HepG2 (cell line): ENCODE data around the gene TOP2A. TPM values are rescaled to one million over a fixed set of nuclear protein-coding genes. Genes with fewer than 3 reads are reported as not detected.
A peak's percentile ranks its signal among the peaks of the same experiment; 100 is the strongest.

Experiments used
- BRD4 ChIP-seq: sonication (generic); formaldehyde crosslinking; IDR thresholded peaks from 2 replicates; pipeline ENCODE4 v1.4.0; 2020; ENCODE audit warnings: missing genetic modification reagents
- E2F2 ChIP-seq: sonication (generic); formaldehyde crosslinking; IDR thresholded peaks from 2 replicates; pipeline ENCODE4 v1.4.0; 2020; ENCODE audit warnings: missing genetic modification reagents, borderline replicate concordance
- EP300 ChIP-seq, 3 experiments: sonication (generic) in 1 of 3; formaldehyde crosslinking in 1 of 3; IDR thresholded peaks; 2 replicates each; pipeline versions ENCODE4 v1.5.1 to v1.6.1; 2011 to 2020; ENCODE audit warnings: low read depth in 2 of 3, low read length in 2 of 3, borderline replicate concordance in 1 of 3, improper control_type of control experiment in 1 of 3, mild to moderate bottlenecking in 1 of 3, missing genetic modification reagents in 1 of 3, moderate library complexity in 1 of 3
- HMGXB4 ChIP-seq, 2 experiments: sonication (generic) in 1 of 2; formaldehyde crosslinking in 1 of 2; IDR thresholded peaks; 2 replicates each; pipeline versions ENCODE4 v1.4.0 to v1.6.1; 2018 to 2020; ENCODE audit warnings: missing genetic modification reagents in 2 of 2, borderline replicate concordance in 1 of 2, low read depth in 1 of 2, mild to moderate bottlenecking in 1 of 2, missing biosample characterization in 1 of 2
- HNRNPL ChIP-seq: fragments of 200-400 bp; formaldehyde crosslinking; IDR thresholded peaks from 2 replicates; pipeline ENCODE4 v1.6.1; 2017; ENCODE audit warnings: mild to moderate bottlenecking, low read depth, low read length
- JUND ChIP-seq: sonication (generic); formaldehyde crosslinking; IDR thresholded peaks from 2 replicates; pipeline ENCODE4 v1.8.0; 2022; ENCODE audit warnings: mild to moderate bottlenecking, missing genetic modification reagents
- KDM4B ChIP-seq: sonication (generic); formaldehyde crosslinking; IDR thresholded peaks from 2 replicates; pipeline ENCODE4 v1.4.0; 2020; ENCODE audit warnings: missing genetic modification reagents
- RELA ChIP-seq: sonication (generic); formaldehyde crosslinking; IDR thresholded peaks from 2 replicates; pipeline ENCODE4 v1.4.0; 2020; ENCODE audit warnings: missing genetic modification reagents
- RFXANK ChIP-seq: IDR thresholded peaks from 2 replicates; pipeline ENCODE4 v1.6.1; 2016
- SATB2 ChIP-seq: sonication (generic); formaldehyde crosslinking; IDR thresholded peaks from 2 replicates; pipeline ENCODE4 v1.5.0; 2020; ENCODE audit warnings: missing genetic modification reagents
- SNAPC2 ChIP-seq: sonication (generic); formaldehyde crosslinking; IDR thresholded peaks from 2 replicates; pipeline ENCODE4 v1.8.1; 2022; ENCODE audit warnings: mild to moderate bottlenecking, missing genetic modification reagents
- ZBTB43 ChIP-seq: sonication (generic); formaldehyde crosslinking; conservative IDR thresholded peaks from 2 replicates; pipeline ENCODE4 v1.4.0; 2020; ENCODE audit warnings: missing genetic modification reagents
- ZFP82 ChIP-seq: sonication (generic); formaldehyde crosslinking; IDR thresholded peaks from 2 replicates; pipeline ENCODE4 v1.5.1; 2020; ENCODE audit warnings: mild to moderate bottlenecking, missing genetic modification reagents, borderline replicate concordance
- ZMAT3 ChIP-seq: sonication (generic); formaldehyde crosslinking; conservative IDR thresholded peaks from 2 replicates; pipeline ENCODE4 v1.7.0; 2021; ENCODE audit warnings: missing genetic modification reagents
- ZNF468 ChIP-seq: sonication (generic); formaldehyde crosslinking; IDR thresholded peaks from 2 replicates; pipeline ENCODE4 v1.8.0; 2022; ENCODE audit warnings: mild to moderate bottlenecking, moderate library complexity, missing genetic modification reagents
- ZNF629 ChIP-seq: sonication (generic); formaldehyde crosslinking; conservative IDR thresholded peaks from 2 replicates; pipeline ENCODE4 v1.5.0; 2020; ENCODE audit warnings: missing genetic modification reagents
- ZSCAN12 ChIP-seq: sonication (generic); formaldehyde crosslinking; IDR thresholded peaks from 2 replicates; pipeline ENCODE4 v1.9.0; 2021; ENCODE audit warnings: mild to moderate bottlenecking, missing genetic modification reagents
- polyA plus RNA-seq, 8 experiments: library from polyadenylated mRNA; depleted of rRNA in 3 of 8; stranded (reverse) in 7 of 8; unstranded in 1 of 8; fragments of >200 nt; fragmentation: Illumina TruSeq in 4 of 8; extraction: Trizol in 4 of 8; gene quantifications; 2 replicates each; pipeline versions ENCODE4 v1.2.1 to v1.2.3, GENCODE V29; 2011 to 2016; ENCODE audit warnings: low read depth in 4 of 8, missing spikeins in 1 of 8, mixed read lengths in 1 of 8; ENCODE audit not compliant: insufficient read depth in 1 of 8
- total RNA-seq, 5 experiments: library from RNA; depleted of rRNA; stranded (reverse); fragments of >200 nt; fragmentation: Illumina TruSeq; extraction: Trizol; gene quantifications; 2 replicates each; pipeline ENCODE4 v1.2.3, GENCODE V29; 2016; ENCODE audit warnings: low read depth in 1 of 5
- TF ChIP-seq, protein P1 (sequence below): sonication (generic); formaldehyde crosslinking; IDR thresholded peaks from 2 replicates; pipeline ENCODE4 v1.5.1; 2020; ENCODE audit warnings: mild to moderate bottlenecking, moderate library complexity, missing genetic modification reagents
- TF ChIP-seq, protein P2 (sequence below): sonication (generic); formaldehyde crosslinking; IDR thresholded peaks from 2 replicates; pipeline ENCODE4 v1.4.0; 2020; ENCODE audit warnings: missing genetic modification reagents

TOP2A gene
- total and polyA plus RNA-seq, 2 of the 13 experiments (the other 11 are each of a cell fraction or from before 2014, with no cell fraction given) = 108 to 327 TPM

DNA sequence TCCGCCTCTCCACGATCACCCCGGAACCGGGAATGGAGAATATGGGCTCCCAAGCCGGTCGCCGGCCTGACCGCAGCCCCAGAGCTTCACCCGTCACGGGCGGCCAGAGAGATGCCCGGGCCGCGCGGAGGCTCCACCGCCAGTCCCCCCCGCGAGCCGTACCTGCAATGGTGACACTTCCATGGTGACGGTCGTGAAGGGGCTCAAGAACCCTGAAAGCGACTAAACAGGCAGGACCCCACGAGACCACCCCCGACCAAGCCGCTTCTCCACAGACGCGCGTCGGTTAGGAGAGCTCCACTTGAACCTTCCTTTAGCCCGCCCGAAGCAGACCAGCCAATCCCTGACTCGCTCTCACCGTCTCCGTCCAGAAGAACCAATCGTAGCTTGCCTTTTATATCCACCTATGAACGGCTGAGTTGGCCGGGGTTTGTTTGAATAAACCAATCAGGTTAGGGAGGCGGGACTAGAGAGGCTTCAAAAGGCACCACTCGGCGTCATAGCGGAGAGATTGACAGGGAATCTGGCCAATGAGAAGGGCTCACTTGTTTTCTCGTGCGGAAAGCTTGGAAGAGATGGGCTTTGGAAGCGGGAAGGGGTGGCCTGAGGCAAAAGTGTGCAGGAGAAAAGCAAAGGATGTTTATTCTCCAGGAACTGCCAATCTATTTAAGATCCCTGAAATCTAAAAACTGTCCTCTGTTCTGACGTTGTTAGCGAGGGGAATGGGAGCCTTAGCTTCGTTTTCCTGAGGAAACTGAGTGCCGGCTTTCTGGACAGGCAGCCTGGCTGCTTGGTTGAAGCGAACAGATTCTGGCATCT, at the start of gene TOP2A (continued):
- peak; percentile 92; the same call in 1 of the 2 replicates for TF ChIP-seq E2F2
- peak; percentile 98 for TF ChIP-seq SNAPC2 (CRISPR knock-in tag)
- TF ChIP-seq, protein P1, sequence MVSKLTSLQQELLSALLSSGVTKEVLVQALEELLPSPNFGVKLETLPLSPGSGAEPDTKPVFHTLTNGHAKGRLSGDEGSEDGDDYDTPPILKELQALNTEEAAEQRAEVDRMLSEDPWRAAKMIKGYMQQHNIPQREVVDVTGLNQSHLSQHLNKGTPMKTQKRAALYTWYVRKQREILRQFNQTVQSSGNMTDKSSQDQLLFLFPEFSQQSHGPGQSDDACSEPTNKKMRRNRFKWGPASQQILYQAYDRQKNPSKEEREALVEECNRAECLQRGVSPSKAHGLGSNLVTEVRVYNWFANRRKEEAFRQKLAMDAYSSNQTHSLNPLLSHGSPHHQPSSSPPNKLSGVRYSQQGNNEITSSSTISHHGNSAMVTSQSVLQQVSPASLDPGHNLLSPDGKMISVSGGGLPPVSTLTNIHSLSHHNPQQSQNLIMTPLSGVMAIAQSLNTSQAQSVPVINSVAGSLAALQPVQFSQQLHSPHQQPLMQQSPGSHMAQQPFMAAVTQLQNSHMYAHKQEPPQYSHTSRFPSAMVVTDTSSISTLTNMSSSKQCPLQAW (CRISPR knock-in tag) = peak; percentile 91
- TF ChIP-seq RFXANK (CRISPR knock-in tag) = 0 out of 2 replicates have a peak, but pooled peaks have one; percentile 25
- TF ChIP-seq ZNF629 (CRISPR knock-in tag) = no peak; the same call in 1 of the 2 replicates
- 0 out of 2 replicates have a peak, but pooled peaks have one; percentile 28 for TF ChIP-seq HNRNPL
- no peak for TF ChIP-seq ZNF468 (CRISPR knock-in tag)
- TF ChIP-seq ZBTB43 = peak; percentile 82; the same call in 1 of the 2 replicates
- peak; percentile 90 for TF ChIP-seq ZMAT3 (CRISPR knock-in tag)
- TF ChIP-seq, protein P2, sequence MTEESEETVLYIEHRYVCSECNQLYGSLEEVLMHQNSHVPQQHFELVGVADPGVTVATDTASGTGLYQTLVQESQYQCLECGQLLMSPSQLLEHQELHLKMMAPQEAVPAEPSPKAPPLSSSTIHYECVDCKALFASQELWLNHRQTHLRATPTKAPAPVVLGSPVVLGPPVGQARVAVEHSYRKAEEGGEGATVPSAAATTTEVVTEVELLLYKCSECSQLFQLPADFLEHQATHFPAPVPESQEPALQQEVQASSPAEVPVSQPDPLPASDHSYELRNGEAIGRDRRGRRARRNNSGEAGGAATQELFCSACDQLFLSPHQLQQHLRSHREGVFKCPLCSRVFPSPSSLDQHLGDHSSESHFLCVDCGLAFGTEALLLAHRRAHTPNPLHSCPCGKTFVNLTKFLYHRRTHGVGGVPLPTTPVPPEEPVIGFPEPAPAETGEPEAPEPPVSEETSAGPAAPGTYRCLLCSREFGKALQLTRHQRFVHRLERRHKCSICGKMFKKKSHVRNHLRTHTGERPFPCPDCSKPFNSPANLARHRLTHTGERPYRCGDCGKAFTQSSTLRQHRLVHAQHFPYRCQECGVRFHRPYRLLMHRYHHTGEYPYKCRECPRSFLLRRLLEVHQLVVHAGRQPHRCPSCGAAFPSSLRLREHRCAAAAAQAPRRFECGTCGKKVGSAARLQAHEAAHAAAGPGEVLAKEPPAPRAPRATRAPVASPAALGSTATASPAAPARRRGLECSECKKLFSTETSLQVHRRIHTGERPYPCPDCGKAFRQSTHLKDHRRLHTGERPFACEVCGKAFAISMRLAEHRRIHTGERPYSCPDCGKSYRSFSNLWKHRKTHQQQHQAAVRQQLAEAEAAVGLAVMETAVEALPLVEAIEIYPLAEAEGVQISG (CRISPR knock-in tag) = peak; percentile 36; the same call in 1 of the 2 replicates
- no peak for TF ChIP-seq ZSCAN12 (CRISPR knock-in tag)
- no peak for TF ChIP-seq ZFP82
- no peak for TF ChIP-seq RELA (CRISPR knock-in tag)
- TF ChIP-seq SATB2 (CRISPR knock-in tag) = no peak
- TF ChIP-seq EP300 (IDR thresholded peaks at IDR 0.05; ENCODE audit: low read depth in 2 of 2, low read length in 2 of 2) = 0 out of 4 replicates have a peak, but pooled peaks of 1 of the 2 experiments have one; percentile 12
- no peak for TF ChIP-seq EP300 (CRISPR knock-in tag; IDR thresholded peaks at IDR 0.05; ENCODE audit: borderline replicate concordance)
- no peak for TF ChIP-seq KDM4B (CRISPR knock-in tag)
- no peak for TF ChIP-seq JUND
- TF ChIP-seq BRD4 (CRISPR knock-in tag) = 0 out of 2 replicates have a peak, but pooled peaks have one; percentile 31
- TF ChIP-seq HMGXB4 (CRISPR knock-in tag; IDR thresholded peaks at IDR 0.05; ENCODE audit: borderline replicate concordance in 1 of 2, low read depth in 1 of 2) = peak; percentile 38 to 70; a peak in 1 of 4 replicates
